Measurements from ENCODE around the gene ZNF598. TPM values are rescaled to one million over a fixed set of nuclear protein-coding genes. Genes with fewer than 3 reads are reported as not detected.
"Not testable (repeated sequence)": the region's sequence is repeated elsewhere in the genome, so short reads cannot be mapped to it uniquely, and the experiment has no call there.

The ZNF598 gene
- polyA plus RNA-seq, 1 donor from 2014 or later: 22.1 TPM

DNA sequence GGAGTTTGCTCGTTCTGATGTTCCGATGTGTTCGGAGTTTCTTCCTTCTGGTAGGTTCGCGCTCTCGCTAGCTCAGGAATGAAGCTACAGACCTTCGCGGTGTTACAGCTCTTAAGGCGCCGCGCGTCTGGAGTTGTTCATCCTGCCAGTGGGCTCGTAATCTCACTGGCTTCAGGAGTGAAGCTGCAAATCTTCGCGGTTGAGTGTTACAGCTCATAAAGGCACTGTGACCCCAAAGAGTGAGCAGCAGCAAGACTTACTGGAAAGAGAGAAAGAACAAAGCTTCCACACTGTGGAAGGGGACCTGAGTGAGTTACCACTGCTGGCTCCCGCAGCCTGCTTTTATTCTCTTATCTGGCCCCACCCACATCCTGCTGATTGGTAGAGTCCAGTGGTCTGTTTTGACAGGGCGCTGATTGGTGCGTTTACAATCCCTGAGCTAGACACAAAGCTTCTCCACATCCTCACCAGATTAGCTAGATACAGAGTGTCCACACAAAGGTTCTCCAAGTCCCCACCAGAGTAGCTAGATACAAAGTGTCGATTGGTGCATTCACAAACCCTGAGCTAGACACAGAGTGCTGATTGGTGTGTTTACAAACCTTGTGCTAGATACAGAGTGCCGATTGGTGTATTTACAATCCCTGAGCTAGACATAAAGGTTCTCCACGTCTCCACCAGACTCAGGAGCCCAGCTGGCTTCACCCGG, 52.0 kb downstream of the ZNF598 start:
- not testable (repeated sequence) for H3K9me3 ChIP-seq (ENCODE audit: low read length); H3F3A ChIP-seq (ENCODE audit: insufficient read depth, low read length, poor library complexity, severe bottlenecking); H3K27ac ChIP-seq (ENCODE audit: low read length); H3K9ac ChIP-seq (ENCODE audit: low read length); H3K4me2 ChIP-seq (ENCODE audit: low read length); H3K9me2 ChIP-seq (ENCODE audit: insufficient read depth, low read length); H3K36me3 ChIP-seq (ENCODE audit: insufficient read depth, low read length); H3K79me2 ChIP-seq (replicated peaks; ENCODE audit: insufficient read depth, low read length); H3K27me3 ChIP-seq (ENCODE audit: insufficient read depth, low read depth, low read length); H4K20me1 ChIP-seq (ENCODE audit: insufficient read depth); H2AFZ ChIP-seq (ENCODE audit: low read depth, low read length); H3K4me3 ChIP-seq (ENCODE audit: low read length)

DNA sequence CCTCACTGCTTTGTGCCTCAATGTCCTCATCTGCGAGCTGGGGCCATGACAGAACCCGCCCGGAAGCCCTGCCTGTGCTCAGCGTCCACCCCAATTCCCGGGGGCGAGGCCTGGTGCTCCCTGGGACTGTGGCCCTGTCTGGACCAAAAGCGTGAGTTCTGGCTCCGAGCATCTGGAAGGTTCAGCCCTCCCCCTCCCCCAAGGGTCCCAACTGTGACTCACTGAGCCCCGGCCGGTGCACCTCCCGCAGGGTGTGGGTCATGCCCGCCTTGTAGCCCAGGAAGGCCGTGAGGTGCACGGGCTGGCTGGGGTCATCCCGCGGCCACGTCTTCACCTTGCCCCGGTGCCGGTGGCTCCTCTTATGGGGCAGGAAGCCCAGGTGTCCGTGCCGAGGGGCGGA, 55.9 kb downstream of the ZNF598 start:
- Histone ChIP-seq H3K9me2 (ENCODE audit: insufficient read depth, low read length) (no peaks in the 10 kb centered on the region), H3K27ac (ENCODE audit: low read length) (no peak overlapping the region), H3K27me3 (ENCODE audit: insufficient read depth, low read depth, low read length) (no peaks in the 10 kb centered on the region), H3K4me3 (ENCODE audit: low read length) (no peak overlapping the region), H3K4me2 (ENCODE audit: low read length) (no peak overlapping the region), H4K20me1 (ENCODE audit: insufficient read depth) (no peaks in the 10 kb centered on the region), H3K9ac (ENCODE audit: low read length) (no peak overlapping the region), H3K36me3 (ENCODE audit: insufficient read depth, low read length) (no peaks in the 10 kb centered on the region), H3K9me3 (ENCODE audit: low read length) (no peaks in the 10 kb centered on the region), H2AFZ (ENCODE audit: low read depth, low read length) (no peak overlapping the region), H3F3A (ENCODE audit: insufficient read depth, low read length, poor library complexity, severe bottlenecking) (no peaks in the 10 kb centered on the region), H3K79me2 (replicated peaks; ENCODE audit: insufficient read depth, low read length) (no peaks in the 10 kb centered on the region)
- TF ChIP-seq SMC3 (conservative IDR thresholded peaks at IDR 0.05; ENCODE audit: poor library complexity) (no peak), EZH2 (IDR thresholded peaks at IDR 0.05; ENCODE audit: borderline replicate concordance, insufficient read depth, low read length, poor library complexity, severe bottlenecking) (no peak), POLR2AphosphoS5 (IDR thresholded peaks at IDR 0.05) (no peak), TAF1 (IDR thresholded peaks at IDR 0.05; ENCODE audit: low read depth) (no peak), EP300 (conservative IDR thresholded peaks at IDR 0.05; ENCODE audit: poor library complexity, severe bottlenecking) (no peak), MXI1 (conservative IDR thresholded peaks at IDR 0.05; ENCODE audit: poor library complexity, severe bottlenecking) (no peak), RAD21 (conservative IDR thresholded peaks at IDR 0.05) (no peak)
- TF ChIP-seq, protein P1, sequence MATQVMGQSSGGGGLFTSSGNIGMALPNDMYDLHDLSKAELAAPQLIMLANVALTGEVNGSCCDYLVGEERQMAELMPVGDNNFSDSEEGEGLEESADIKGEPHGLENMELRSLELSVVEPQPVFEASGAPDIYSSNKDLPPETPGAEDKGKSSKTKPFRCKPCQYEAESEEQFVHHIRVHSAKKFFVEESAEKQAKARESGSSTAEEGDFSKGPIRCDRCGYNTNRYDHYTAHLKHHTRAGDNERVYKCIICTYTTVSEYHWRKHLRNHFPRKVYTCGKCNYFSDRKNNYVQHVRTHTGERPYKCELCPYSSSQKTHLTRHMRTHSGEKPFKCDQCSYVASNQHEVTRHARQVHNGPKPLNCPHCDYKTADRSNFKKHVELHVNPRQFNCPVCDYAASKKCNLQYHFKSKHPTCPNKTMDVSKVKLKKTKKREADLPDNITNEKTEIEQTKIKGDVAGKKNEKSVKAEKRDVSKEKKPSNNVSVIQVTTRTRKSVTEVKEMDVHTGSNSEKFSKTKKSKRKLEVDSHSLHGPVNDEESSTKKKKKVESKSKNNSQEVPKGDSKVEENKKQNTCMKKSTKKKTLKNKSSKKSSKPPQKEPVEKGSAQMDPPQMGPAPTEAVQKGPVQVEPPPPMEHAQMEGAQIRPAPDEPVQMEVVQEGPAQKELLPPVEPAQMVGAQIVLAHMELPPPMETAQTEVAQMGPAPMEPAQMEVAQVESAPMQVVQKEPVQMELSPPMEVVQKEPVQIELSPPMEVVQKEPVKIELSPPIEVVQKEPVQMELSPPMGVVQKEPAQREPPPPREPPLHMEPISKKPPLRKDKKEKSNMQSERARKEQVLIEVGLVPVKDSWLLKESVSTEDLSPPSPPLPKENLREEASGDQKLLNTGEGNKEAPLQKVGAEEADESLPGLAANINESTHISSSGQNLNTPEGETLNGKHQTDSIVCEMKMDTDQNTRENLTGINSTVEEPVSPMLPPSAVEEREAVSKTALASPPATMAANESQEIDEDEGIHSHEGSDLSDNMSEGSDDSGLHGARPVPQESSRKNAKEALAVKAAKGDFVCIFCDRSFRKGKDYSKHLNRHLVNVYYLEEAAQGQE (IDR thresholded peaks at IDR 0.05; ENCODE audit: borderline replicate concordance): no peak
- TF ChIP-seq, protein P2, sequence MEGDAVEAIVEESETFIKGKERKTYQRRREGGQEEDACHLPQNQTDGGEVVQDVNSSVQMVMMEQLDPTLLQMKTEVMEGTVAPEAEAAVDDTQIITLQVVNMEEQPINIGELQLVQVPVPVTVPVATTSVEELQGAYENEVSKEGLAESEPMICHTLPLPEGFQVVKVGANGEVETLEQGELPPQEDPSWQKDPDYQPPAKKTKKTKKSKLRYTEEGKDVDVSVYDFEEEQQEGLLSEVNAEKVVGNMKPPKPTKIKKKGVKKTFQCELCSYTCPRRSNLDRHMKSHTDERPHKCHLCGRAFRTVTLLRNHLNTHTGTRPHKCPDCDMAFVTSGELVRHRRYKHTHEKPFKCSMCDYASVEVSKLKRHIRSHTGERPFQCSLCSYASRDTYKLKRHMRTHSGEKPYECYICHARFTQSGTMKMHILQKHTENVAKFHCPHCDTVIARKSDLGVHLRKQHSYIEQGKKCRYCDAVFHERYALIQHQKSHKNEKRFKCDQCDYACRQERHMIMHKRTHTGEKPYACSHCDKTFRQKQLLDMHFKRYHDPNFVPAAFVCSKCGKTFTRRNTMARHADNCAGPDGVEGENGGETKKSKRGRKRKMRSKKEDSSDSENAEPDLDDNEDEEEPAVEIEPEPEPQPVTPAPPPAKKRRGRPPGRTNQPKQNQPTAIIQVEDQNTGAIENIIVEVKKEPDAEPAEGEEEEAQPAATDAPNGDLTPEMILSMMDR (IDR thresholded peaks at IDR 0.05; ENCODE audit: poor library complexity, severe bottlenecking): no peak
